Suppressor macrophage treated with lipopolysaccharide for 1 hour (primary cell): ENCODE data around the gene ABTB1.

Source experiments
- DNase-seq, 3 donors: peaks; one replicate each; pipeline ENCODE4 v3.0.0-alpha.2; 2020 to 2022

ABTB1 gene

DNA sequence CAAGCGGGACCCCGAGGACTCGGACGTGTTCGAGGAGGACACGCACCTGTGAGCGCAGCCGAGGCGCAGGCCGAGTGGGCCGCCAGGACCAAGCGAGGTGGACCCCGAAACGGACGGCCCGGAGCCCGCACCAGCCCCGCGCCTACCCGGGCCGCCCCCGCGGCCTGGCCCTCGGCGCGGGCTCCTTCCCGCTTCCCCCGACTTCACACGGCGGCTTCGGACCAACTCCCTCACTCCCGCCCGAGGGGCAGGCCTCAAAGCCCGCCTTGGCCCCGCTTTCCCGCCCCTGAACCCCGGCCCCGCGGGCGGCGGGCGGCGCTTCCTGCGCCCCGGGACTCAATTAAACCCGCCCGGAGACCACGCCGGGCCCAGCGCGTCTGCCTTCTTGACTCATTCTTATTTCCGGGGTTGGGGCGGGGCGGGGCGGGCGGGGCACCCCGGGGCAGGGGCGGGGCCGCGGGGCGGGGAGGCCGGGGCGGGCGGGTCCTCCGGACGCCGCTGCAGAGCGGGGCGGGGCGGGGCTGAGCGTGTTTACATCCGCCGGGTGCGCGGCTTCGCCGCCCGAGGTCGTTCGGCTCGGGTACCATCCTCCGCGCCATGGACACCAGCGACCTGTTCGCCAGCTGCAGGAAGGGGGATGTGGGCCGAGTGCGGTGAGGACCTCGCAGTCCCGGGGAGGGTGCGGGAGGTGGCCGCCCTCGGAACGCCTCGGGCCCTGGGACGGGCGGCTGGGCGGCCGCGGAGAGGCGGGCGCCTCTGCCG, at the start of gene ABTB1:
Gene ABTB1, plus strand, starts transcription at position 524 of the 762 bp plus-strand sequence. Its CDS starts 74 bp downstream, at position 598.
- peak; percentile 80 to 97 (median 93) for DNase-seq

DNA sequence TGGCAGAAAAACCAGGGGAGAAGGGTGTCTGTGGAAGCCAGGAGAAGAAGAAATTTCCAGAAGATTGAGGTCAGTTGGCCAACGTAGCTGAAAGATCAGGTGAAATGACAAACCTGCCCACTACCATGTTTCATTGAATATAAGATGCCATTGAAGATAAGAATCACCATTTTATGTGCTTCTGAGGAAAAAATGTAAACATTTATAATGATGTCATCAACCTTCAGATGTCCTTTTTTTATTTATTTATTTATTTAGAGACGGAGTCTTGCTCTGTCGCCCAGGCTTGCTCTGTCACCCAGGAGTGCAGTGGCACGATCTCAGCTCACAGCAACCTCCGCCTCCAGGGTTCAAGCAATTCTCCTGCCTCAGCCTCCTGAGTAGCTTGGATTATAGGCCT, 48.7 kb upstream of the ABTB1 start:
- no peak for DNase-seq

GRCh38 chr3:127625821-127626220, 46.9 kb upstream of the ABTB1 start:
- no peak for DNase-seq

DNA sequence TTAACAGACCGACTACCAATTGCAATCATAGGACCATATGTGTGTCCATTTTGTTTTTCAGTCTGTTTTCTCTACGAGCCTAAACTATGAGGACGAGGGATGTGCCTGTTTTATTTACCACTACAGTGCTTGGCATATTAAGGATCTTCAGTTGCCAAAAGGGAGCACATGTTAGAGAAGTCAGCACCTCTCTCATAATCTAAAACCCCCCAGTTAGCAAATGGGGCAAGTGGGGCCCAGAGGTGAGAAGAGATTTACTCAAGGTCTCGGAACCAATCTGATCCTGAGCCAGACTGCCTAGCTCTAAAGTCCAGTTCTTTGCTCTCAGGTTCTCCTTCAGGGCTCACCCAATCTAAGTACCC, 44.3 kb upstream of the ABTB1 start:
- DNase-seq, result no peak

DNA sequence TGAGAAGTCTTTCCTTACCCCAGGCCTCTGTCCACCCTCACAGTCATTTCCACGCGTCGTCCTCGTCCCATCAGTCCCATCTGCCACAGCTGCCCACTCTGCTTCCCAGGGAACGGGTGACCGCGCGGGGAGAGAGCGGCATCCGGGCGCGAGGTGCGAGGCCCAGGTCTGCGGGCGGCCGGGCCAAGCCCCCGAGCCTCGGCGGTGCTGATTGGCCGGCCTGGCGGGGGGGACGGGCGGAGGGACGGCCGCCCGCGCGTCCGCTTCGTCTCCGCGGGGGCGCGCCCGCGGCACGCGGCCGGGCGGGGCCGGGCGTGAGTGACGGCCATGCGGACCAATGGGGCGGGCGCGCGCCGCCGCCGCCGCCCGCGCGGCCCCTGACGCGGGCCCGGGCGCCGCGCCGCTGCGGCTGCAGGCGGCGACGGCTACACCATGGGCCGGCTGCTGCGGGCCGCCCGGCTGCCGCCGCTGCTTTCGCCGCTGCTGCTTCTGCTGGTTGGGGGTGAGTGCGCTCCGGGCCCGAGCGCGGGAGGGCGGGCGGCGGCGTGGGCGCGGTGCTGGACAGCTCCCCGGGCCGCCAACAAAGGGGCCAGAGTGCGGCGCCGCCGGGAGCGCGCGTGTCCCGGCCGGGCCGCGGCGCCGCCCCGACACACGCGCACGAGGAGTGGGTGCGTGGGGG, 43.8 kb upstream of the ABTB1 start, which contains the start of gene PODXL2:
Gene PODXL2, plus strand, starts transcription at position 398 of the 679 bp plus-strand sequence. Its CDS starts 35 bp downstream, at position 433.
- DNase-seq, result peak; percentile 56 to 85 (median 77)

- peak in 1 of 3 donors; percentile 12 for DNase-seq
Observed at GRCh38 chr3:127629467-127630403, 43.0 kb upstream of the ABTB1 start.

DNA sequence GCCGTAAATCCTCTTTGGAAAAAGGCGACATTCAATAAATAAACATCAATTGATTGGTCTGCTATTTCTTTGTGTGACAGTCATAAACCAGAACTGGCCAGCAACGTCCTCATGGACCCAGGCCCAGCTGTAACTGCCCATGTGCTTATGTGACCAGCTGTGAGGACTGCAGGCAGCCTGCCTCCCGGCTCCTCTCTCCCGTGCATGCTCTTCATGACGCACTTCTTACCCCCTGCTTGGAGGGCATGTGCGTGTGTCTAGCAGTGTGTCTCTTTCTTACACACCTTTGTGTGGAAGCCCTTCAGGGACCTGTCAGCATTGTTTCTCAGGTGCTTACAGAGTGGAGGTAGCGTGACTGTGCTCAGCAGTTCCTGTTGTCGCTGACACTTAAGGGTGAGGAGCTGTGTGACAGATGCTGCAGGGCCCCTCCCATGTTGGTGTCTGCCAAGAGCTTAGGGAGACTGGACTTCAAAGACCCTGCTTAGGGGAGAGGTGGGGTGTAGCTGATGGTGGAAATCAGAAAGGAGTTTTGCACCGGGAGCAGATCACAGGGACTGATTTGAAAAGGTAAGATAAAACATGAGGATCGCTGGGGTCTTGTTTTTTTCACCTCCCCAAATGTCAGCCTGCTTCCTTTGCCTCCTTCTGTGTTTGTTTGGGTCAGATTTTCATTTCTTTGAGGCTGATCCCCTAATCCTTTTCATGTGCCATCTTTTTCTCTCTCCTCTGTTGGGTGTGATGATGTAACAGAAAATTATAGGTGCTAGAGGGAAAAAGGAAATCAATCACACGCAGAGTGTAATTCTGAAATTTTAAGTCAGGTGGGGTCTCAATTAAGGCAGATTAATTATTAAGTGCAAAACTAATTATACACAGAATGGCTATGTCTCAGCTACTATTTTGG, 41.7 kb upstream of the ABTB1 start:
- no peak for DNase-seq

DNA sequence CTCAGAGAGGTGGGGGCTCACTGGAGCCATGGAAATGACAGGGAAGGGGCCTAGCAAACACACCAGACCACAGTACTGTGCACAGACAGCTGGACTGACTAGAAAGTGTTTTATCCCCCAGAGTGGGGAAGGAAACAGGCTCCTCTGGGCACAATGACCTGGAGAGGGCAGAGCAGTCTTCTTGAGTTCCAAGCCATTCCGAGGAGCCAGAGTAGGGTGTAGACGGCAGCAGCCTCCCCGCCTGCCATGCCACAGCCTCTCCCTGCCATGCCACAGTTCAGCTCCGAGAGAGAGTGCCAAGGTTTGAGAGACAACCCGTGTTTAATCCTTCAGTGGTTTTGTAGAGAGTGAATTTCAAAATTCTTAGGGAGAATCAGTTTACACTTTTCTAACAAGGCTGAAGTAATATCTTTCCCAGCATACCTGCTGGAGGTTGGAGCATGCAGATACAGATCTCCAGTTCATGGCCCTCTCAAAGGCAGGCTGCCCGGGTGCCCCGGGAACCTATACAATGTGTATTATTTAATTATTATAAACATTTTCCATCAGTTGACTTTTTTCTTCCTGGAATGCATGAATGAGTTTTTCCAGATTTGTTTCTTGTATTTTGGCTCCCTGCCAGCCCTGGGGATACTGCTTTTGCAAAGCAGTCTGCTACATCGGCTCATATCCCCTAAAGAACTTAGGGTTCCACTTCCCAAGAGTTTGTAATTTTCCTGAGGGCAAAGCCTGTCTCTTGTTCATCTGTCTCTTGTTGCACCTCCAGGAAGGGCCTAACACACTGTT, 40.5 kb upstream of the ABTB1 start:
- DNase-seq, result no peak

GRCh38 chr3:127634653-127635052, 38.1 kb upstream of the ABTB1 start:
- DNase-seq, result no peak

DNA sequence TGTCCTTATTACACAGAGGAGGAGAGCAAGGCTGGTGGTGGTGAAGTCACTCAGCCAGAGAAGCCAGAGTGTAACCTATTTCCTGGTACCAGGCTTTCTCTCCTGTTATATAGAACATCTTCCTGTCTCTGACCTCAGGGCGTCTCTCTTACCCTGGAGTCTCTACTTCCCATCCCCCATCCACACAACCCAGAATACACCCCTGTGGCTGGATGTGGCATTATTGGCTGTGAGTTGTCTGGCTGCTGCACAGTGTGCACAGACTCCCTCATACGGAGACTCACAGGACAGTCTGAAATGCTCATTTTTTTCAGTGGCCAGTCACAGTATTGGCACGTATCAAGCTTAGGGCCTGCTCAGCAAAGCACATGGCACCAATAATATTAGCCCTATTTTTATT, 35.2 kb upstream of the ABTB1 start:
- no peak for DNase-seq

GRCh38 chr3:127637971-127638370, 34.8 kb upstream of the ABTB1 start:
- DNase-seq, result no peak

DNA sequence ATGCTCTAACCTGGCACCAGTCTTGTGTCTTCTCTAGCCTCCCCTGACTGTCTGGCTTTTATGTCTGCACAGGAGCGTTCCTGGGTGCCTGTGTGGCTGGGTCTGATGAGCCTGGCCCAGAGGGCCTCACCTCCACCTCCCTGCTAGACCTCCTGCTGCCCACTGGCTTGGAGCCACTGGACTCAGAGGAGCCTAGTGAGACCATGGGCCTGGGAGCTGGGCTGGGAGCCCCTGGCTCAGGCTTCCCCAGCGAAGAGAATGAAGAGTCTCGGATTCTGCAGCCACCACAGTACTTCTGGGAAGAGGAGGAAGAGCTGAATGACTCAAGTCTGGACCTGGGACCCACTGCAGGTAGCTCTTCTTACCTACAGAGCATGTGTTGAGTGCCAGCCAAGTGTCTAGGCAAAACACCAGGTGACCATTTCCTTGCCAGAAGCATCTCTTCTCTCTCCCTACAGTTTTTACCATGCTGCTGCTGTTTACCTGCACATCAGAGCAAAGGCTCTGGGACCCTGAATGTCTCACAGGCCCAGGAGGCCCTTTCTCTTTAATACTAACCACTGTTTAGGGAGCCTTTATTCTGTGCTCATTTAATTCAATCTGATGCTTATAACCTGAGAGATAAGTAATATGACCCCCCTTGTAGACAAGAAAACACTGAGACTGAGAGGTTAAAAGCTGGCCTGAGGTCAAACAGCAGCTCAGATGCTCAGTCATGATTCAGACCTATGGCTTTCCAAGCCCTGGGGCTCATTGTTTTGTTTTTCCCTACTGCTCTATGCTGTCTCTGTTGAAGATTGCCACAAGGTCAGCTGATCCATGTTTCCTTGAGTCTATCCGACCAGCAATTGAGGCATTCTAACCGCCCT, 33.3 kb upstream of the ABTB1 start:
- DNase-seq, result no peak

DNA sequence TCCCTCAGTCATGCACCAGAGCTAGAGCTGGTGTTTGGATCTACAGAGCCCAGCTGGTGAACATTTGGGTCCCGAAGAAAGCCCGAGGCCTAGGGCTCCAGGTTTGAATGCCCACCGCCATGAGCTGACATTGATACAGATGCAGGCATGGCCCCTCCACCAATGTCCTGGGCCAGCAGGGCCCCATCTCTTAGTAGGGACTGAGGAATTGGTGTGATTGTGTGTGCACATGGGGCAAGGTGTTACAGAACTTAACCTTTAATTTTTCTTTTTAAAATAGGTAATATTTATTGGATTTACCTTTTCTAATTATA, 32.8 kb upstream of the ABTB1 start:
- DNase-seq, result no peak

DNA sequence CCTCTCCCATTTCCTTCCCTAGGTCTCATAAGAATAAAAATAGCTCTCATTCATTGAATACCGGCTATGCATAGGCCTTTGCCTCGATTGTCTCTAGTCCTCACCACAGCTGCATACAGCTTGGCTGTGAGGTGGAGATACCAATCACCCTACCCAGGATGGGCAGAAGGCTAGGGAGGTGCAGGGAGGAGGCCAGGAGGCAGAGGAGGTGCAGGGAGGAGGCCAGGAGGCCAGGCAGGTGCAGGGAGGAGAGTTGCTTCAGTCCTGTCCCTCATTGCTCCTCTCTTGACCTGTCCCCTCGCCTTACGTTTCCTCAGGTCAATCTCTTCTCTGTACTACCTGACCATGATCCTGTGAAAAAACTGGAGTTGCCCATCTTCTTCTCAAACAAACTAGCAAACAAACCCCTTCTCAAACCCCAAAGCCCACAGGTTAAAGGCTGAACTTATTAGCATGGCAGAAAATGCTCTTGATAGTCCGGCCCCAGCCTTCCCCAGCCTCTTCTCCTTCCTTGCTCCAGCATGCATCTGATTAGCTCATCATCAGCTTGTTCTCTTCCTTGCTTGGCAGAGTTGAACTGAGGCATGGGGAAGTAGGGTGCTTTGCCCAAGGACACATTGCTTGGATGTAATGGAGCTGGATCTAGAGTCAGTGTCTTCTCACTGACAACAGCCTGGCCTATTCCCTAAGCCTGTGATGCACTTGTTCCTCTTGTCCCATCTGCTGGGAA, 27.9 kb upstream of the ABTB1 start:
- peak in 2 of 3 donors; percentile 31 to 38 for DNase-seq

- DNase-seq, result no peak
Observed at GRCh38 chr3:127645371-127646015, 27.3 kb upstream of the ABTB1 start.

GRCh38 chr3:127646501-127647046, 26.2 kb upstream of the ABTB1 start:
- DNase-seq, result no peak

- no peak for DNase-seq
Observed at GRCh38 chr3:127647166-127647844, 25.4 kb upstream of the ABTB1 start.

- no peak for DNase-seq
Observed at GRCh38 chr3:127647845-127648204, 24.9 kb upstream of the ABTB1 start.
